ENCODE results near the gene ISYNA1. TPM values are rescaled to one million over a fixed set of nuclear protein-coding genes. Genes with fewer than 3 reads are reported as not detected.

Gene ISYNA1
- total and polyA plus RNA-seq, 2 of the 8 experiments (the other 6 are each of a cell fraction or from before 2014, with no cell fraction given): 207 to 264 TPM

- Histone ChIP-seq H3K56ac (replicated peaks; ENCODE audit: insufficient read length, low read depth, low read length) (no peak overlapping the region), H3K9me3 (ENCODE audit: insufficient read depth in 2 of 2, low read depth in 1 of 2, low read length in 1 of 2) (no peaks in the 10 kb centered on the region), H3K4me3 (ENCODE audit: extremely low read depth in 1 of 4, insufficient read depth in 2 of 4, low read depth in 3 of 4, low read length in 4 of 4) (no peak overlapping the region), H3K79me2 (ENCODE audit: control insufficient read depth in 1 of 2, insufficient read depth in 2 of 2, low read length in 2 of 2) (no peaks in the 10 kb centered on the region), H3K27me3 (replicated peaks in 1 of 4; ENCODE audit: control insufficient read depth in 3 of 4, extremely low read depth in 1 of 4, insufficient read depth in 3 of 4, low read length in 3 of 4) (no peaks in the 10 kb centered on the region), H4K91ac (replicated peaks; ENCODE audit: insufficient read length, low read length) (no peak overlapping the region), H3K18ac (ENCODE audit: extremely low read depth, low read length) (no peak overlapping the region), H4K8ac (ENCODE audit: extremely low read depth, insufficient read depth, low read length) (no peak overlapping the region), H3K14ac (ENCODE audit: insufficient read length) (no peak overlapping the region), H3K4me1 (replicated peaks in 1 of 4; ENCODE audit: control insufficient read depth in 3 of 4, insufficient read depth in 4 of 4, low read length in 3 of 4) (no peaks in the 10 kb centered on the region; a peak in 1 of 7 replicates), H2BK120ac (replicated peaks; ENCODE audit: low read depth, low read length) (no peak overlapping the region), H3K27ac (ENCODE audit: low read depth, low read length) (no peak overlapping the region), H3K9ac (replicated peaks in 1 of 4; ENCODE audit: extremely low read depth in 1 of 4, low read depth in 3 of 4, low read length in 3 of 4) (no peak overlapping the region), H3K4ac (replicated peaks; ENCODE audit: insufficient read length, low read depth, low read length) (no peak overlapping the region), H3K23ac (ENCODE audit: insufficient read length) (no peak overlapping the region), H2BK15ac (ENCODE audit: low read length) (no peak overlapping the region), H2BK20ac (ENCODE audit: low read length) (no peak overlapping the region), H3K23me2 (ENCODE audit: low read depth, low read length) (no peaks in the 10 kb centered on the region; the same call in 1 of the 2 replicates), H4K20me1 (replicated peaks in 1 of 2; ENCODE audit: control insufficient read depth in 1 of 2, insufficient read depth in 2 of 2, low read length in 2 of 2) (peaks cover 0 to 10% of the 10 kb centered on the region in 2 experiments), H2BK12ac (ENCODE audit: low read depth, low read length) (no peak overlapping the region), H3K36me3 (ENCODE audit: control insufficient read depth in 2 of 4, insufficient read depth in 4 of 4, low read length in 3 of 4) (peaks cover 0 to 10% (median 7%) of the 10 kb centered on the region in 4 experiments; a peak in 3 of 8 replicates), H3K79me1 (ENCODE audit: low read depth, low read length) (no peaks in the 10 kb centered on the region; the same call in 1 of the 2 replicates), H2AFZ (ENCODE audit: low read length) (no peak overlapping the region), H4K5ac (ENCODE audit: insufficient read length, low read depth, low read length) (no peak overlapping the region), H2AK5ac (ENCODE audit: low read depth, low read length) (no peak overlapping the region), H3K4me2 (ENCODE audit: insufficient read depth in 1 of 2, low read depth in 2 of 2, low read length in 2 of 2) (no peak overlapping the region), H2BK5ac (ENCODE audit: low read depth, low read length) (no peak overlapping the region)
- TF ChIP-seq, protein P1, sequence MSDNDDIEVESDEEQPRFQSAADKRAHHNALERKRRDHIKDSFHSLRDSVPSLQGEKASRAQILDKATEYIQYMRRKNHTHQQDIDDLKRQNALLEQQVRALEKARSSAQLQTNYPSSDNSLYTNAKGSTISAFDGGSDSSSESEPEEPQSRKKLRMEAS (IDR thresholded peaks at IDR 0.05): no peak
- TF ChIP-seq GABPA (IDR thresholded peaks at IDR 0.05; ENCODE audit: borderline replicate concordance, insufficient read depth, low read length) (no peak), CHD1 (IDR thresholded peaks at IDR 0.05; ENCODE audit: low read depth, low read length) (no peak), EGR1 (IDR thresholded peaks at IDR 0.05; ENCODE audit: borderline replicate concordance, low read depth, low read length) (no peak)
- ChIA-PET POLR2A (ENCODE audit: partially characterized antibody) (interaction anchor here (0.9 to 2.2 kb wide), 4 partner anchors 10 to 120 kb away, joined by 3 to 7 read pairs (median 3); no protein-coding TSS in a partner anchor), CTCF (ENCODE audit: partially characterized antibody) (interaction anchor here (0.8 to 8.4 kb wide), 9 partner anchors 10 to 63 kb away, joined by 3 to 51 read pairs (median 4); no protein-coding TSS in a partner anchor)
- 90% methylated on average over 8 of the region's 9 CpGs; no CpG with 5 or more reads in 1 of the 2 experiments for WGBS, 2 experiments (ENCODE audit: extremely low coverage in 1 of 2, insufficient coverage in 1 of 2, insufficient read length in 1 of 2, insufficient replicate concordance in 2 of 2, low coverage in 1 of 2, low lambda C conversion rate in 2 of 2, missing lambda C conversion rate in 1 of 2)
- DNase-seq (ENCODE audit: low read depth in 1 of 2, low spot score in 2 of 2): no peak
- no peak for FAIRE-seq
These were observed 19.0 kb upstream of the ISYNA1 start for GRCh38 chr19:18456974-18457373.
